ENCODE data around the gene SNX19.
A peak's percentile ranks its signal among the peaks of the same experiment; 100 is the strongest.

SNX19 gene

GRCh38 chr11:130840679-130841078 lies 75.6 kb downstream of the SNX19 start:
- DNase-seq (ENCODE audit: low read depth) = no peak

GRCh38 chr11:130839981-130840666 lies 76.2 kb downstream of the SNX19 start:
- DNase-seq (ENCODE audit: low read depth) = no peak

DNA sequence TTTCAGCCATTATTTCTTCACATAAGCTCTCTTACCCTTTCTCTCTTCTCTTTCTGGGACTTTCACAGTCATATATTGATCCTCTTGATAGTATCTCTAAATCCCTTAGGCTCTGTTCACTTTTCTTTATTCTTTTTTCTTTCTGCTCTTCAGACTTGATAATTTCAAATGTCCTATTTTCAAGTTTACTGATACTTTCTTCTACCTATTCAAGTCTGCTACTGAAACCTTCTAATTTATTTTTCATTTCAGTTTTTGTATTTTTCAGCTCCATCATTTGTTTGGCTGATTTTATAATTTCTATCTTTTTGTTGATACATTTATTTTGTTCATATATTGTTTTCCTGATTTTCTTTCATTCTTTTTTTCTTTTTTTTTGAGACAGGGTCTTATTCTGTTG lies 79.1 kb downstream of the SNX19 start:
- no peak for DNase-seq (ENCODE audit: low read depth)

DNA sequence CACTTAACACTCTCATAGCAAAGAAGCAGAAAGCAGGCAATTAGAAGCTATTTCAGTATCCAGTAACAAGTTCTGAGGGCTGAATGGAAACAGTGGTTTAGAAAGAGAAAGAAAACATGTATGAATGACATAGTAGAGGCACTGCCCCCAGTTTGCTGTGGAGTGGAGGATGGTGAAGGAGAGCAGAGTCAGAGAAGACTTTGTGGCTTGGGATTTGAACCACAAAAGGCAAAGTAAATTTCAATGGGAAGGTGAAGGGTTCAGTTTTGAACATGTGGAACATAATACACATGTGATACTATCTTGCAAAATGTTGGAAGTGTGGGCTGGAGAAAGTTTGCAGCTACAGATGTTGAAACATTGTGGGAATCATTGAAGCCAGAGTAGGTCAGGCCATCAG lies 81.4 kb downstream of the SNX19 start:
- no peak for DNase-seq (ENCODE audit: low read depth)

DNA sequence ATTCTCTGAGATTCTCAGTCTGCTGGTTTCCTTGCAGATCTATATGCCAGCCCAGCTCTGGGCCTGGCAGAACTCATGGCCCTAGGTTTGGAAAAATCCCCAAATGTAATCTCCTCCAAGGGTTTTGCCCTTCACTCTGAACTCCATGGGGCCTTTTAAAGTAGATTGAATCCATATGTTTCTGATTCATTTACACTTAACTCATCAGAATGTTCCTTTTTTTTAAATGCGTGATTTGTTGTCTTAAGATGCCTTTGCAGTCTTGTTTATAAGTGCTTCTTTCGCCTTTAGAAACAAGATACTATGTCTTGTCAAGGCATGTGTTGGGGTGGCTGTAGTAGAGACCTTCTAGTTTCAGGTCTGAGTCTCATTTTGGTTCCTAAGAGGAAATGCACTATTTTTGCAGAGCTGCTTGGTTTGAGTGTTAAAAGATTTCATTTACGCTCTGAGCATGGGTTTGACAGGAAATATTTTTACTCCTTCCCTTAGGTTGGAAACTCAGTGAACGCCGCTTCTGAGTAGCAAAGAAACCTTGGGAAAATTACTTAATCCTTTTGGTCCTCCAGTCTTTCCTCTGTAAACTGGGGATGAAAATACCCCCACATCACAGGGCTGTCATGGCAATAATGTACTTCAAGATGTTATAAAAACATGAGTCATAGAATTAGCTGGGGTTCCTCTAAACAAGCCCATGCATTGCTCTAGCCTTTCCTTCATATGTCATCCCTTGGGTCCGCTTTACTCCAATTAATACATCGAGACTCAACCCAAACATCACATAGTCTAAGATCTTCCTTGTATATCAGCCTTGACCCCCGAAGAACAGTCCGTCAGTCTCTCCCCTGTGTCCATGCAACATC lies 83.5 kb downstream of the SNX19 start:
- DNase-seq (ENCODE audit: low read depth) = peak; percentile 25

GRCh38 chr11:130831976-130832375 lies 84.3 kb downstream of the SNX19 start:
- no peak for DNase-seq (ENCODE audit: low read depth)

DNA sequence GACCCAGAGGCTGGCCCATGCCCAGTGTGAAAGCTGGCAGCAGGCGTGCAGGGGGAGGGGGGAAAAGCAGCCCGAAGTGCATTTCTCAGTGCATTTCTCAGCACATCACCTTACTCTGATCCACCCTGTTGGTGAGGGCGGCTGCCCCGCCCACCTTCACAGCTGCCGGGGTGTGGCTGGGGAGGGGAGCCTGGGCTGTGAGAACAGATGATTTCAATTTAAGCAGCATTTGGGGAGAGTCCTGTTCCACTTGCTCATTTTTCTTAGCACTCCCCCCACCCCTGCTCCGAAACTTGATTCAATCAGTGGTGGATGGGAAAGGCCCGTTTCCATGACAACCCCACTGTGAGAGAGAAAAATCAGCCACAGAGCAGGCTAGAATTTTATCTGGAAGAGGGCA lies 84.8 kb downstream of the SNX19 start:
- no peak for DNase-seq (ENCODE audit: low read depth)

- DNase-seq (ENCODE audit: low read depth) = no peak
These were observed 85.7 kb downstream of the SNX19 start for GRCh38 chr11:130830566-130830965.

DNA sequence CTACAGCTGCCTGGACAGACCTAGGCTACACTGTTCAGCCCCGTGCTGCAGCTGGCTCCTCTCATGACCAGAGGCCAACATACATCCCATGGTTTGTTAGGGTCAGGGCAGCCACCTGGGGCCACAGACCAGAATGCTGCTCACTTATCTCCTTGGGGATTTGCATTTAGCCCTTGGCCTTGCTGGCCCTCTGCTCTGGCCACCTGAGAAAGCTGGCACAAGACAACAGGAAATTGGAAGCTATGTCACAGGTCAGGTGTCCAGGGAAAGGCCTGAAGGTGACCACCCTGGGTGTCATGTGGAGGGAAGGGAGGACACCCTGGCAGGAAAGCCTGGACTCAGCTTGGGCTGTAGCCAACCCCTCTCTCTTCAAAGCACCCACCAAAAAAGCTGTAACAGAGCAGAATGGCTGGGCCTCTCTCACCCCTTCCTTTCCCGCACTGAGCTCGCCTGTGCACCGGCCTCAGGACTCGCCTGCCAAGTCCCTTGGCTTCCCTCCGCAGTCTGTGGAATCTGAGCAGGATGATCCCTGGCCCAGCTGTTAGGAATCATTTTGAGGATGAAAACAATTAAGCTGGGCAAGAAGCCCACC lies 86.3 kb downstream of the SNX19 start:
- no peak for DNase-seq (ENCODE audit: low read depth)

DNA sequence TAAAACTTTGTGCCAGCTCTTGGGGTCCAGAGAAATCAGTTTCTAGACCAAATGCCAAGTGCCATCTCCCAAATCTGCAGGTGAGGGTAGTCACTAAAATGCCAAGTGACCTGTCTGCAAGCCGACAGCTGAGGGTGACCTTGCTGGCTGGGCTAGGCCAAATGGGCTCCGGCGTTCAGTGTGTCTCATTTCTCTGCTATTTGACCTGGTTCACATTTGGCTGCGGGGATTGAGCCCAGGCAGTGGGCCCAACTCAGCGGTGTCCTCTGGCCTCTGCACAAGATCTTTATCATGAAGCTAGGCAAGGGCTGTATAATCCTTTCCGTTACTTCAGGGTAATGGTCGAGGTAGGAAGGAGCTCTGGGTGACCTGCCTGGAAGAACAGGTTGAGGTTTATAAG lies 87.5 kb downstream of the SNX19 start:
- no peak for DNase-seq (ENCODE audit: low read depth)

DNA sequence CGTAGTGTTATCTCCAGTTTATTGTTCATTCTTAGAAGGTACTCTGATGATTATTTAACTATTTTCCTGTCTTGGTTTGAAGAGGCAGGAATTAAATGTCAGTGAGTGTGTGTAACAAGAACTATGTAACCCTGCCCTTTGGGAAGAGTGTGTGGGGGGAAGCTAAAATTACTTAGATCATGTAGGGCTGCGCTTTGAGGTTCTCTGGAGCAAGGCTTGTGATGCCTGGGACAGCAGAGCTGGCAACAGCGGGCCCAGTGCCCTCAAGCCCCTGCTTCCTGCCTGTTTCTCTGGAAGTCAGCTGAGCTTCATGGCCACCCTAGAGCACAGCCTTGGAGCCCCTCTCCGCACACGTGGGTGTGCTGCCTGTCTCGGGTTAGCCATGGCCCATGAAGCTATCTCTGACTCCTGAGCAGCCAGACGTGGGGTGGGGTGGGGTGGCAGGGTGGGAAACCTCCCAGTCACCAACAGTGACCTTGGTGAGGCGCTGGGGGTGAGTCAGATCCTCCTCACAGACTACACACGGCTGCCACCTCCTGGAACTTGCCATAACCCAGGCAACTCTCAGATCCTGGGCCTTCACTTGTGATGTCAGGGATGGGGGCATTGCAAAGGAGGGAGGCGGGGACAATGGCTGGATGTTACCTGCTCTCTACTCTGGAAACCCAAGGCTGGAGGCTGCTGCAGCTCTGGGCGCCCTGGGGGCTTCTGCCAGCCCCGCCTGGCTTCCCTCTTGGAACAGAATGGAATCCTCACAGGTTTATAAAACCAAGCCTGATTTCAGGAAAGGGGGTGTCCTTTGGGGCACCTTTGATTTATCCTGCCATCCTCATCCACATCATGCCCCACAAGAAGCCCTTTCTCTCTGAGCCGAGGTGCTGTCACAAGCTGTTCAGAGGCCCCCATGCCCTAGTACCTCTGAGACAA lies 88.6 kb downstream of the SNX19 start:
- peak; percentile 77 for DNase-seq (ENCODE audit: low read depth)

GRCh38 chr11:130826572-130826971 lies 89.7 kb downstream of the SNX19 start:
- no peak for DNase-seq (ENCODE audit: low read depth)

DNA sequence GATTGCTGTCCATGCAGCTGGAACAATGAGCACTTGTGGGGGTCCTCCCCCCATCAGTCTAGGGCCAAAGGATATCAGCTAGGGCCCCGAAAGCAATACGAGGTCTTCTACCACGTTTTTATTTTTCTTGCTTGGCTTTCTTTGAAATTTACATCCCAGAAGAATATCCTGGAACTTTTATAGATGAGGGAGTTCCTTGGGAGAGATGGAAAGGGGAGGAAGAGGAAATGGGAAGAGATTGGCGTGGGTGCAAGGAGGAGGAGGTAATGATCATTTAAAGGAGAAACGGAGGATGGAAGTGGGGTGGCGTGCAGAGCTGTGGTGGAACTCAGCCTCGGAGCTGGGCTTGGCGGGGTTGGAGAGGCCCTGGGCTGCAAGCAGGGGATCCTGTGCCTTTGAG lies 90.3 kb downstream of the SNX19 start:
- no peak for DNase-seq (ENCODE audit: low read depth)

- DNase-seq (ENCODE audit: low read depth) = no peak
These were observed 90.7 kb downstream of the SNX19 start for GRCh38 chr11:130825561-130825960.
